H9 (cell line): ENCODE data around the gene XG. TPM values are rescaled to one million over a fixed set of nuclear protein-coding genes. Genes with fewer than 3 reads are reported as not detected.
"Not testable (repeated sequence)": the region's sequence is repeated elsewhere in the genome, so short reads cannot be mapped to it uniquely, and the experiment has no call there.

Source experiments
- DNase-seq: peaks from one replicate; pipeline ENCODE4 v3.0.0-alpha.2; 2017
- H2AFZ ChIP-seq: one replicate; pipeline ENCODE4 v1.6.1; 2013; ENCODE audit warnings: mild to moderate bottlenecking, low read length, control low read depth, moderate library complexity
- H2AK5ac ChIP-seq: 2 replicates; pipeline ENCODE4 v1.6.1; 2013; ENCODE audit warnings: low read length, control low read depth, mixed read lengths; ENCODE audit not compliant: insufficient read length
- H2BK120ac ChIP-seq: one replicate; pipeline ENCODE4 v1.6.1; 2013; ENCODE audit warnings: low read depth, mild to moderate bottlenecking, low read length, control low read depth, inconsistent platforms; ENCODE audit not compliant: poor library complexity, severe bottlenecking
- H2BK12ac ChIP-seq: 2 replicates; pipeline ENCODE4 v1.6.1; 2013; ENCODE audit warnings: low read length, control low read depth, mixed read lengths, low read depth; ENCODE audit not compliant: insufficient read length
- H2BK15ac ChIP-seq: 2 replicates; pipeline ENCODE4 v1.6.1; 2013; ENCODE audit warnings: low read depth, low read length, control low read depth
- H2BK20ac ChIP-seq: one replicate; pipeline ENCODE4 v1.6.1; 2013; ENCODE audit warnings: low read depth, mild to moderate bottlenecking, low read length, control low read depth, inconsistent platforms; ENCODE audit not compliant: poor library complexity, severe bottlenecking
- H2BK5ac ChIP-seq: 2 replicates; pipeline ENCODE4 v1.6.1; 2013; ENCODE audit warnings: low read length, control low read depth, mixed read lengths; ENCODE audit not compliant: insufficient read length
- H3K14ac ChIP-seq: 2 replicates; pipeline ENCODE4 v1.6.1; 2013; ENCODE audit warnings: low read length, control low read depth; ENCODE audit not compliant: insufficient read depth
- H3K18ac ChIP-seq: 2 replicates; pipeline ENCODE4 v1.6.1; 2013; ENCODE audit warnings: low read depth, mild to moderate bottlenecking, mixed read lengths, low read length, control low read depth; ENCODE audit not compliant: insufficient read length
- H3K23ac ChIP-seq: 2 replicates; pipeline ENCODE4 v1.6.1; 2013; ENCODE audit warnings: low read length, control low read depth, mixed read lengths, low read depth; ENCODE audit not compliant: insufficient read length
- H3K23me2 ChIP-seq: 2 replicates; pipeline ENCODE4 v1.6.1; 2013; ENCODE audit warnings: low read depth, mild to moderate bottlenecking, mixed read lengths, low read length, control low read depth; ENCODE audit not compliant: insufficient read length, poor library complexity, severe bottlenecking
- H3K27ac ChIP-seq: 2 replicates; pipeline ENCODE4 v1.5.1; 2013; ENCODE audit warnings: low read length, control low read depth, mixed read lengths, low read depth; ENCODE audit not compliant: insufficient read length
- H3K27me3 ChIP-seq: 2 replicates; pipeline ENCODE4 v1.6.1; 2013; ENCODE audit warnings: low read length, control low read depth, inconsistent platforms; ENCODE audit not compliant: insufficient read depth
- H3K4ac ChIP-seq: 2 replicates; pipeline ENCODE4 v1.6.1; 2013; ENCODE audit warnings: low read depth, mild to moderate bottlenecking, control low read depth, inconsistent platforms, low read length, moderate library complexity
- H3K4me1 ChIP-seq: 2 replicates; pipeline ENCODE4 v1.6.1; 2013; ENCODE audit warnings: low read length, control low read depth, inconsistent platforms; ENCODE audit not compliant: insufficient read depth
- H3K4me2 ChIP-seq: 2 replicates; pipeline ENCODE4 v1.6.1; 2013; ENCODE audit warnings: low read length, control low read depth, mixed read lengths; ENCODE audit not compliant: insufficient read length, insufficient read depth
- H3K56ac ChIP-seq: 2 replicates; pipeline ENCODE4 v1.6.1; 2013; ENCODE audit warnings: low read depth, mild to moderate bottlenecking, mixed read lengths, low read length, control low read depth; ENCODE audit not compliant: insufficient read length
- H3K79me1 ChIP-seq: 2 replicates; pipeline ENCODE4 v1.6.1; 2013; ENCODE audit warnings: low read depth, mild to moderate bottlenecking, moderate library complexity, low read length, control low read depth, inconsistent platforms; ENCODE audit not compliant: insufficient read depth, poor library complexity, severe bottlenecking
- H3K79me2 ChIP-seq: 2 replicates; pipeline ENCODE4 v1.6.1; 2013; ENCODE audit warnings: low read length, control low read depth, inconsistent platforms; ENCODE audit not compliant: insufficient read depth
- H3K9ac ChIP-seq: 2 replicates; pipeline ENCODE4 v1.6.1; 2013; ENCODE audit warnings: low read length, control low read depth, mixed read lengths; ENCODE audit not compliant: insufficient read length; ENCODE audit errors: extremely low read depth
- H3K9me3 ChIP-seq: one replicate; pipeline ENCODE4 v1.6.1; 2013; ENCODE audit warnings: low read depth, low read length, inconsistent platforms; ENCODE audit not compliant: control insufficient read depth
- H3T11ph ChIP-seq: one replicate; pipeline ENCODE4 v1.6.1; 2013; ENCODE audit warnings: mild to moderate bottlenecking, low read length, control low read depth, inconsistent platforms
- H4K20me1 ChIP-seq: one replicate; pipeline ENCODE4 v1.6.1; 2013; ENCODE audit not compliant: control insufficient read depth, insufficient read length, insufficient read depth
- H4K5ac ChIP-seq: 2 replicates; pipeline ENCODE4 v1.6.1; 2013; ENCODE audit warnings: low read depth, mild to moderate bottlenecking, mixed read lengths, low read length, control low read depth; ENCODE audit not compliant: insufficient read length
- H4K8ac ChIP-seq: replicated peaks from 2 replicates; pipeline ENCODE4 v1.6.1; 2013; ENCODE audit warnings: low read length, control low read depth, mixed read lengths, low read depth; ENCODE audit not compliant: insufficient read length
- H4K91ac ChIP-seq: 2 replicates; pipeline ENCODE4 v1.6.1; 2013; ENCODE audit warnings: low read depth, mild to moderate bottlenecking, moderate library complexity, mixed read lengths, low read length, control low read depth; ENCODE audit not compliant: insufficient read length
- H3K27ac Mint-ChIP-seq, 3 experiments: 2 replicates in 2 of 3; 3 replicates in 1 of 3; pipeline ENCODE4 v1.8.0; 2020 to 2021; ENCODE audit warnings: mixed read lengths in 3 of 3, mild to moderate bottlenecking in 1 of 3, moderate library complexity in 1 of 3
- H3K27me3 Mint-ChIP-seq: 2 replicates; pipeline ENCODE4 v1.8.0; 2021; ENCODE audit warnings: low read depth, mild to moderate bottlenecking, moderate library complexity, mixed read lengths
- H3K36me3 Mint-ChIP-seq, 3 experiments: 2 replicates in 2 of 3; 3 replicates in 1 of 3; pipeline ENCODE4 v1.8.0; 2020 to 2021; ENCODE audit warnings: low read depth in 3 of 3, mixed read lengths in 3 of 3; ENCODE audit not compliant: insufficient read depth in 1 of 3
- H3K4me1 Mint-ChIP-seq, 2 experiments: 2 replicates each; pipeline ENCODE4 v1.8.0; 2020; ENCODE audit warnings: mixed read lengths in 2 of 2
- H3K4me3 Mint-ChIP-seq, 2 experiments: 2 replicates in 1 of 2; 3 replicates in 1 of 2; pipeline ENCODE4 v1.8.0; 2020 to 2021; ENCODE audit warnings: mild to moderate bottlenecking in 2 of 2, mixed read lengths in 2 of 2, moderate library complexity in 1 of 2
- H3K9me3 Mint-ChIP-seq, 2 experiments: 2 replicates in 1 of 2; 3 replicates in 1 of 2; pipeline ENCODE4 v1.8.0; 2020; ENCODE audit warnings: mild to moderate bottlenecking in 2 of 2, mixed read lengths in 2 of 2, moderate library complexity in 1 of 2
- CTCF ChIP-seq: fragments of 200-600 bp; sonication (generic); conservative IDR thresholded peaks from 3 replicates; pipeline ENCODE4 v1.8.0; 2021; ENCODE audit warnings: antibody characterized with exemption, mild to moderate bottlenecking
- WGBS: extraction: QIAGEN DNeasy Blood & Tissue Kit; methylation state at CpG from one replicate; pipeline ENCODE4 v1.1.7; 2013; ENCODE audit warnings: missing lambda C conversion rate, low lambda C conversion rate, mixed read lengths; ENCODE audit not compliant: insufficient read length; ENCODE audit errors: extremely low coverage; 5-methylcytosine and 5-hydroxymethylcytosine counted together
- total RNA-seq: library from RNA; stranded (reverse); gene quantifications from 2 replicates; pipeline ENCODE4 v1.2.1, GENCODE V29; 2021

XG gene
- total RNA-seq, 1 experiment from 2014 or later = 1.1 TPM

DNA sequence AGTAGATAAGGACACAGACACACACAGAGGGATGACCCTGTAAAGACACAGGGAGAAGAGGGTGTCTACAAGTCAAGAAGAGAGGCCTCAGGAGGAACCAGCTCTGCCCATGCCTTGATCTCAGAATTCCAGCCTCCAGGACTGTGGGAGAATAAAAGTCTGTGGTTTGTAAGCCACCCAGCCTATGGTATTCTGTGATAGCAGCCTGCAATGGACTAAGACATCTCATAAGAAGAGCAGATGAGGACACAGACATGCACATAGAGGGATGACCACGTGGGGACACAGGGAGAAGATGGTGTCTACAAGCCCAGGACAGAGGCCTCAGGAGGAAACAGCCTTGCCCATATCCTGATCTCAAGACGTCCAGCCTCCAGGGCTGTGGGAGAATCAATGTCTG is 9.4 kb downstream of the XG start:
- no peaks in the 10 kb centered on the region for H3K27me3 Mint-ChIP-seq
- no peak overlapping the region for H3K14ac ChIP-seq
- H3K4me1 Mint-ChIP-seq = peaks cover 8 to 23% of the 10 kb centered on the region in 2 experiments
- no peak for TF ChIP-seq CTCF
- H3K9me3 Mint-ChIP-seq = peaks cover 8 to 9% of the 10 kb centered on the region in 2 experiments; a peak in 4 of 5 replicates
- no peaks in the 10 kb centered on the region for H3K79me1 ChIP-seq
- no peaks in the 10 kb centered on the region for H4K20me1 ChIP-seq
- H3K36me3 Mint-ChIP-seq = peaks cover 0 to 7% (median 2%) of the 10 kb centered on the region in 3 experiments; a peak in 3 of 7 replicates
- H3K23me2 ChIP-seq = no peaks in the 10 kb centered on the region
- H3K18ac ChIP-seq = no peak overlapping the region
- WGBS = no CpG with 5 or more reads among the region's 2 CpGs
- H3K4ac ChIP-seq = no peak overlapping the region
- no peaks in the 10 kb centered on the region; the same call in 1 of the 2 replicates for H3K4me1 ChIP-seq
- no peak overlapping the region for H2BK120ac ChIP-seq
- H3T11ph ChIP-seq = no peak overlapping the region
- no peak overlapping the region for H2AK5ac ChIP-seq
- no peak overlapping the region for H4K5ac ChIP-seq
- no peak overlapping the region for H3K56ac ChIP-seq
- no peak overlapping the region for H3K27ac Mint-ChIP-seq
- no peaks in the 10 kb centered on the region for H3K79me2 ChIP-seq
- no peaks in the 10 kb centered on the region for H3K27me3 ChIP-seq
- H3K9ac ChIP-seq = no peak overlapping the region
- H4K91ac ChIP-seq = no peak overlapping the region
- no peak overlapping the region for H2AFZ ChIP-seq
- H2BK5ac ChIP-seq = no peak overlapping the region
- no peak overlapping the region for H2BK20ac ChIP-seq
- H2BK15ac ChIP-seq = no peak overlapping the region
- H3K23ac ChIP-seq = no peak overlapping the region
- no peak overlapping the region for H3K27ac ChIP-seq
- no peak overlapping the region for H3K4me2 ChIP-seq
- H3K9me3 ChIP-seq = no peaks in the 10 kb centered on the region
- H3K4me3 Mint-ChIP-seq = no peak overlapping the region; a peak in 1 of 5 replicates
- DNase-seq = no peak
- H4K8ac ChIP-seq = no peak overlapping the region
- no peak overlapping the region for H2BK12ac ChIP-seq

GRCh38 chrX:2762671-2763070 is 10.8 kb downstream of the XG start:
- H2BK5ac ChIP-seq, DNase-seq: not testable (repeated sequence)

More at GRCh38 chrX:2762671-2763070, 10.8 kb downstream of the XG start:
- not testable (repeated sequence) for H3K27me3 ChIP-seq, H3K36me3 Mint-ChIP-seq, H2BK20ac ChIP-seq, H3K4ac ChIP-seq, H2AFZ ChIP-seq, H3K9ac ChIP-seq, H3K23me2 ChIP-seq, H3K27me3 Mint-ChIP-seq, H3K27ac Mint-ChIP-seq, H3K4me3 Mint-ChIP-seq, H4K5ac ChIP-seq, H4K20me1 ChIP-seq, H3K9me3 ChIP-seq, H3K56ac ChIP-seq, H2BK15ac ChIP-seq, H3K23ac ChIP-seq, H3K4me2 ChIP-seq, H2AK5ac ChIP-seq, H3K27ac ChIP-seq, H3K9me3 Mint-ChIP-seq, H3K4me1 ChIP-seq, H2BK120ac ChIP-seq, H4K8ac ChIP-seq, H3T11ph ChIP-seq, H4K91ac ChIP-seq, H2BK12ac ChIP-seq, H3K18ac ChIP-seq, H3K79me1 ChIP-seq, H3K79me2 ChIP-seq, H3K14ac ChIP-seq
- H3K4me1 Mint-ChIP-seq = peaks cover 18 to 27% of the 10 kb centered on the region in 2 experiments
- WGBS = no CpG with 5 or more reads among the region's 4 CpGs
